HG03575 (cell line): Measurements from ENCODE around the gene MORN5.

Experiments
- ATAC-seq: cut with Tn5 transposase; IDR thresholded peaks from one replicate; pipeline ENCODE4 v1.9.1; 2021; ENCODE audit not compliant: unreplicated experiment, insufficient number of reproducible peaks, low FRiP score; ENCODE audit errors: extremely low read depth

The MORN5 gene

GRCh38 chr9:122138560-122139268 lies 21.0 kb upstream of the MORN5 start:
- no peak for ATAC-seq

GRCh38 chr9:122140368-122141193 lies 19.1 kb upstream of the MORN5 start:
- no peak for ATAC-seq

- no peak for ATAC-seq
These were observed 18.0 kb upstream of the MORN5 start for GRCh38 chr9:122141671-122142070.

DNA sequence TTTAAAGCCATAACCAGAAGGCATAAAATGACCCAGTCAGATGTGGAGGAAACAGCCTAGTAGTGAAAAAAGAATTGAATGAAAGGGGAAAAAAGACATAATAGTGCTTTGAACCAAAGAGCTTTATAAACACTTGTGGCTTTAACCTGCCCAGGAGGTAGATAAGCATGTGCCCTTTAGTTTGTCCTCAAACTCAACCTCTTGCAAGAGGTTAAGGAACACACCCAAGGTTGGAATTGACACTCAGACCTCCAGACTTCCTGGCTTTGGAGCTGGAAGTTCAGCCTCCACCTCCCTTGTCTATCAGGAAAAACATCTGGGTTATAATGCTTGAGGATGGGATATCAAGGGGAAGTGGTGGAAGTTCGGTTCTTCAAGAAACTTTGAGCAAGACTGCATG lies 16.4 kb upstream of the MORN5 start:
- no peak for ATAC-seq

DNA sequence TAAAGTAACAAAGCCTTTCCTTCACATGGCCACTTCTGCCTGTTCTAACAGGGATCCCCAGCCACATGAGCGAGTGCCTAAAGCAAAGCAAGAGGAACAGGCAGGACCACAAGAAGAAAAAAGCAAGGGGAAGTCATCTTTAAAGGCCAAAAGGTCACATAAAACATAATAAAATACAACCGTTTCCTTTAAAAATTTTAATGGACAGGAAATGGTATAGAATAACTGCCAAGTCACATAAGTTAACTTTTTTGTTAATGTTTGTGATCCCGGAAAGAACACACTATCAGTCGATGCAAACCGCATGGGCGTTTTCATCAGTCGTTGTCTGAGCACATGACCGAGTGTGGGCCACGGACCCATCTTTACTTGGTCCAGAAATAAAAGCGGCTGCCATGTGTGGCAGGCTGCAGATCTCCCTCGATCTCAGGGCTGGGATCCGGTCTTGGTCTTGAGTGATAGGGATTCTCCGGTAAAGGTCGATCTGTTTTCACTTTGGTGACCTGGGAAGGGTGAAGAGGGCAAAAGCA lies 15.8 kb upstream of the MORN5 start:
- ATAC-seq, result no peak

DNA sequence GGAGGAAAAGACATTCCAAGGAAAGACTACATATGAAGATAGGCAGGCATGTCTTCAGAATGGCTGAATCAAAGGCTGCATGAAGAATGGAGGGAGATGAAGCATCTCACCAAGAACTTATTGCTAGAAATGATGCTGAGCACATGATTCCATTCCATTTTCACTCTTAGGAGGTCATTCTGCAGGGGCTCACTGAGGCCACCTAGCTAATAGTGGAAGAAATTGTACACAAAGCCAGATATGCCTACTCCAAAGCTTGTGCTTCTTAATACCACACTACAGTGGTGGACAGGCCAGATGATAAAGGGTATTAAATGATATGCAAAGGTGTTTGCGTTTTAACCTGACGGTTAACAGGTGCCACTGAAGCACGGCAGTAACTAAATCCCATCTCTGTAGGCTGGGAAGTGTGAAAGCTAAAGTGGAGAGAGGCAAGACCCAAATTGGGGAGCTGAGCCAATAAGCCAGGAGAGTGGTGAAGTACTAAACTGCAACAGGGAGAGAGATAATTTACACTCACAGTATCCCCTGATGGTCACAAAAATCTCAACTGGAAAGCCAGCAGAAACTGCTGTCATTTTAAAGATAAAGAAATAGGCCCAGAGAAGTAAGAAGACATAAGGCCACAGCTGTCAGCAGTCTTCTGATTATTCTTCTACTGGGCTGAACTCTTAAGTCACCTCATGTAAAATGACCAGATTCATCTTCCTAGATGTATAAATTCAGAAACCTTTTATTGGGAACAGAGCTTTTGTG lies 14.7 kb upstream of the MORN5 start:
- no peak for ATAC-seq

DNA sequence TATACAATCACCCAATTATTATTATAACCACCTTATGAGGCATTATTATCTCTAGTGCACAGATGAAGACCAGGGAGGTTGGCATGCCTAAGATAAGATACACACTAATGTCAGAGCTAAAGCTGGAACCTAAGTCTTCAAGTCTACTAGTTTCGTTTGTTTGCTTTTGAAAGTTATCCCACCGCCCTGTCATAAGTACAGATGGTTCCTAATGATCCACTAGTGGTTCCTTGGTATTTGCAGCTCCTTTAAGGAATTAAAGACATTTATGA lies 14.2 kb upstream of the MORN5 start:
- ATAC-seq, result no peak

DNA sequence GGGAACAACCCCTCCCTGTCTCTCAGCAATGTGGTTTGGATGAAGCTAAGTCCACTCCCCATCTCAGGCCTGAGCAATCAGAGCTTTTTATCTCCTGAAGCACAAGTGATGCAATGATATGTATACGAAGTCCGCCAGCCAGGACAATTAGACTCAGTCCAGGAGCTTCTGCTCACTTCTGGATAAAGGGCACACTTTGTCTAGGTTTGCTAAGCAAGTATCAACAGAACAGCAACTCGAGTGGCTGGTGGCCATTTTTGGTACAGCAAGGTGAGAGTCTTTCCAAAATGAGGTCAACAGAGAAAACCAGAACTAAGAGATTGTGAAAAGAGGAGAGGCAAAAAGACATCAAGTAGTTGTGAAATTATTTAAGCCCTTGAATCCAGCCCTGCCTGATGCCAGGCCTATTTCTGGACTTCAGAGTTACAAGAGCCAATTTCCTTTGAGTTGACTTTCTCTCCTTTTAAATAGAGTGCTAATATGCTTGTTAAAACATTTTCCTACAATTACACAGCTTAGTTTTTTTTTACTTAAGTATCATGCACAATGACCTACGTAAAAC lies 8.4 kb upstream of the MORN5 start:
- no peak for ATAC-seq

GRCh38 chr9:122155796-122156195 lies 3.9 kb upstream of the MORN5 start:
- no peak for ATAC-seq

- ATAC-seq, result no peak
These were observed 1.5 kb upstream of the MORN5 start for GRCh38 chr9:122158202-122158601.

DNA sequence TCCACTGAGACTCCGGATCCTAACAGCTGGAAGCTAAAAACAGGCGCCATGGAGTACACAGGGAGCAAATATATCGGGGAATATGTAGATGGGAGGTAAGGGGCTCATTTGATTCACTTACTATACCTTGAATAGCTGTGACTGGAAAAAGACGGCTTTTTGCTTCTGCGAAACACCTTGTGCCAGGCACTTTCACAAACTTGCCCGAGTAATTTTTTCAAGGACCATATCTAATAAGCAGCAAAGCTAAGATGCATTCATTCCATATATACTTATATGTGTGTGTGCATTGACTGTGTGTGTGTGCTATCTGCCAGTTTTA lies 178 bp downstream of the MORN5 start:
- no peak for ATAC-seq

DNA sequence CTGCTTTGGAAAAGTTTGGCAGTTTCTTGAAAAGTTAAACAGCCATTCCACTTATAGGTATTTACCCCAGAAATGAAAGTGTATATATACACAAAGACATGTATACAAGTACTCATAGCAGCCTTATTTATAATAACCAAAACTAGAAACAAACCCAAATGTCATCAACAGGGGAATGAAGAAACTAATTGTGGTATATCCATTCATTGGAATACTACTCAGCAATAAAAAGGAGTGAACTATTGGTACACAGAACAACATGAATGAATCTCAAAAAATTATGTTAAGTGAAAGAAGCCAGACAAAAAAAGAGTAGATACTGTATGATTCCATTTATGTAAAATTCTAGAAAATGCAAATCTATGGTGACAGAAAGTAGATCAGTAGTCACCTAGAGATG lies 2.7 kb downstream of the MORN5 start:
- ATAC-seq, result no peak

DNA sequence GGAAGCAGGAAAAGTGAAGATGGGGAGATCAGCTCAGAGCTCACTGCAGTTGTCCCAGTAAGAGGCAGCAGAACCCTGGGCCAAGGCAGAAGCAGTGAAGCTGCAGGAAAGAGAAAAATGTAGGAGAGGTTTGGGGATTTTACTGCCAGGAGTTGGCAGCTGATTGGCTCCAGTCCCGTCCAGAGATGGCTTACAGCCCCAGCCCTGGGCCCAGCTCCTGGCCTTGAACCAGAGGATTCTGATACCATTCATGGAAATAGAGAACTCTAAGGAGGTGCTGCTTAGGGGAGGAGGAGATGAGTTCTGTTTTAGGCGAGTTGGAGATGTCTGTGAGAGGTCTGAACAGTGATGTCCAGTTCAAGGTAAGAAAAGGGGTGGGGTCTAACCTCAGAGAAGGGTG lies 4.6 kb downstream of the MORN5 start:
- ATAC-seq, result no peak

DNA sequence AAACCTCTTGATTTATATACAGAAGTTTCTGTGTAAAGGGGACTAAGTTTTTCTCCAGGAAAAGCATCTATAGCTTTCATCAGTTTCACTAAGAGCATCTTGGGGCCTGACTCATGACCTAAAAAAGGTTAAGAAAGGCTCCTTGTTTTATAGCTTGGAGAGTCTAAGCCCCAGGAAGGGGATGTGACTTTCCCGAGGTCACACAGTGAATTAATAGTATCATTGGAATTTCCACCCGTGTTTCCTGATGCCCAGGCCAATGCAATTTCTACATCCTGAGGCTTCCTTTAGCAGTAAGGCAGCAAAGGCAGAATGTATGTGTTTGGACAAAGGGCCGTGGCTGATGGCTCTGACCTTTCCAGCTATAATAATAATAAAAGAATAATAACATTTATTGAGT lies 8.6 kb downstream of the MORN5 start:
- ATAC-seq, result no peak

DNA sequence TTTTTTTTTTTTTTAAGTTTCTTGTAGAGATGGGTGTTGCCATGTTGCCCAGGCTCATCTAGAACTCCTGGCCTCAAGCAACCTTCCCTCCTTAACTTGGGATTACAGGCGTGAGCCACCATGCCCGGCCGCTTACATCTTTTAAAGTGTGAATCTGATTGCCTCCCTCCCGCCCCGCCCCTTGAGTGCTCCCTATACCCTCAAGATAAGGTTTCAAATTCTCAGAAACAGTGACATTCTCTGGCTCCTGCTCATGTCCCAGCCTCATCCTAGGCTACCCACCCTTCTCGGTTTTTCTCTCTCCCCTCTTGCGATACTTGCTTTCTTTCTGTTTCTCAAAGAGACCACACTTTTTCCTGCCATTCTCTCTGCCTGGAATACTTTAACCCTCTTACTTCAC lies 12.4 kb downstream of the MORN5 start:
- no peak for ATAC-seq

DNA sequence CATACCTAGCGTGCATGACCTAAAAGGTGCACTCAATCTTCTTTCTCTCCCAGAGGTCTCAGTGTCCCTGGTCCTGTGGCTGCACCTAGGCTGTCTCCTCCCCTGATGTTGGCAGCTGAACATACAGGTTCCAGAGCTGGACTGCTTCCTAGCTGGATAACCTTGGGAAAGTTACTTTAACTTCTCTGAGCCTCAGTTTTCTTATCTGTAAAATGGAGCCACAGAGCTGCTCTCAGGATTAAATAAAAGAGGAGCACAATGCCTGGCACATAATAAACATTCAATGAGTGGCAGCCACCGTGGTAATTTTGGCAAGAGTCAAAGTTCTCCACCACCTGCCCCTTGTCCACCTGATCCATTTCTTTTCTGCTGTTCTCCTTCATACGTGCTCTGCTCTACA lies 14.0 kb downstream of the MORN5 start:
- no peak for ATAC-seq

- no peak for ATAC-seq
These were observed 17.2 kb downstream of the MORN5 start for GRCh38 chr9:122176916-122177315.

- no peak for ATAC-seq
These were observed 19.5 kb downstream of the MORN5 start for GRCh38 chr9:122179054-122179689.

DNA sequence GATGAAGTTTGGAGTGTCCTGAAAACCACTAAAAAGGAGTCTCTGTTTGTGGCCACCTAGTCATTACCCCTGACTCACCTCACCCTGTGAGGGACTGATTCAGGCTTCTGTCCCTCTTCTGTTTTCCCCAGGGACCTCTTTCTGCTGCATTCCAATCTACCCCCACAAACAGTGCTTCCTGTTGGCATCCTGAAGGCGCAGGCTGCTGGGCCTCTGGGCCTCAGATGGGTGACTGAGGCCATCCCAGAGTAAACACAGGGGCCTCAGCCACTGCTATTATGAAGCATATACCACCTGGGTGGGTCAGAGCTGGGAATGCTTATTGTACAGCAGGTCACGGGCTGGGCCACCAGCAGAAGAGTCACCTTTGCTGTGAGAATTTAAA lies 20.0 kb downstream of the MORN5 start:
- no peak for ATAC-seq
